DMS153 treated with DMSO at 0.1 percent for 48 hours (cell line): ENCODE results near the gene PEX26.

Source experiments
- DNase-seq: peaks from one replicate; lab custom pipeline; 2025; ENCODE audit not compliant: unreplicated experiment; lab: John Stamatoyannopoulos, UW

PEX26 gene

GRCh38 chr22:18154821-18155390, 77.1 kb downstream of the PEX26 start:
- DNase-seq: no peak
